OCI-LY3 (cell line): ENCODE results near the gene NUMA1.

ENCODE experiments used
- H2AFZ ChIP-seq: fragments of 200-600, 300-600 bp; shearing (Covaris generic); 2 replicates; pipeline ENCODE4 v1.6.0; 2014; ENCODE audit warnings: antibody characterized with exemption, low read depth, low read length
- H3K27ac ChIP-seq: fragments of 200-600, 300-600 bp; sonication (generic); 2 replicates; pipeline ENCODE4 v1.5.1; 2014; ENCODE audit warnings: mild to moderate bottlenecking, low read length, moderate library complexity, mixed read lengths
- H3K27me3 ChIP-seq: fragments of 200-600, 300-600 bp; sonication (generic); 2 replicates; pipeline ENCODE4 v1.6.1; 2014; ENCODE audit warnings: low read depth, low read length, mixed read lengths
- H3K36me3 ChIP-seq: fragments of 200-600, 300-600 bp; sonication (generic); replicated peaks from 2 replicates; pipeline ENCODE3; 2014; ENCODE audit warnings: low read depth, low read length, mixed read lengths
- H3K4me1 ChIP-seq: fragments of 300-600, 200-600 bp; sonication (generic); 2 replicates; pipeline ENCODE4 v1.6.1; 2014; ENCODE audit warnings: low read length, mixed read lengths
- H3K4me2 ChIP-seq: fragments of 200-600, 300-600 bp; sonication (generic); 2 replicates; pipeline ENCODE4 v1.6.1; 2014; ENCODE audit warnings: low read length, mixed read lengths
- H3K4me3 ChIP-seq: fragments of 300-600, 200-600 bp; sonication (generic); 2 replicates; pipeline ENCODE4 v1.5.1; 2014; ENCODE audit warnings: antibody characterized with exemption, mild to moderate bottlenecking, low read length, moderate library complexity
- H3K79me2 ChIP-seq: fragments of 300-600, 200-600 bp; shearing (Covaris generic); 2 replicates; pipeline ENCODE4 v1.6.1; 2014; ENCODE audit warnings: mild to moderate bottlenecking, low read length, mixed read lengths
- H3K9ac ChIP-seq: fragments of 300-600, 200-600 bp; shearing (Covaris generic); 2 replicates; pipeline ENCODE4 v1.6.0; 2014; ENCODE audit warnings: mild to moderate bottlenecking, low read length, moderate library complexity
- H3K9me3 ChIP-seq: fragments of 200-600, 300-600 bp; shearing (Covaris generic); 2 replicates; pipeline ENCODE4 v1.6.1; 2014; ENCODE audit warnings: low read length, mixed read lengths; ENCODE audit not compliant: insufficient read depth
- H4K20me1 ChIP-seq: fragments of 200-600, 300-600 bp; sonication (generic); 2 replicates; pipeline ENCODE4 v1.6.1; 2016; ENCODE audit warnings: low read length, mixed read lengths; ENCODE audit not compliant: insufficient read depth
- CTCF ChIP-seq: fragments of 200-600, 300-600 bp; sonication (generic); IDR thresholded peaks from 2 replicates; pipeline ENCODE4 v1.5.1; 2014; ENCODE audit warnings: antibody characterized with exemption, low read length, low read depth
- EZH2phosphoT487 ChIP-seq: fragments of 200-600 bp; shearing (Covaris generic); IDR thresholded peaks from 2 replicates; pipeline ENCODE4 v1.6.1; 2018; ENCODE audit warnings: antibody characterized with exemption, mixed run types, low read depth

Gene NUMA1

GRCh38 chr11:72026090-72026489 lies 54.3 kb downstream of the NUMA1 start:
- H3K79me2 ChIP-seq = no peaks in the 10 kb centered on the region
- no peak overlapping the region for H3K9ac ChIP-seq
- no peak overlapping the region for H3K4me2 ChIP-seq
- peaks cover 3% of the 10 kb centered on the region; the same call in 1 of the 2 replicates for H3K4me1 ChIP-seq
- no peaks in the 10 kb centered on the region for H3K9me3 ChIP-seq
- H3K27me3 ChIP-seq = no peaks in the 10 kb centered on the region
- H3K27ac ChIP-seq = no peak overlapping the region
- no peak overlapping the region for H2AFZ ChIP-seq
- H3K4me3 ChIP-seq = no peak overlapping the region
- no peak for TF ChIP-seq CTCF
- no peak for TF ChIP-seq EZH2phosphoT487
- H4K20me1 ChIP-seq = no peaks in the 10 kb centered on the region
- peaks cover 43% of the 10 kb centered on the region for H3K36me3 ChIP-seq

GRCh38 chr11:72024069-72024754 lies 56.1 kb downstream of the NUMA1 start:
- Histone ChIP-seq H3K4me2 (no peak overlapping the region), H4K20me1 (no peaks in the 10 kb centered on the region), H3K9me3 (no peaks in the 10 kb centered on the region), H3K79me2 (no peaks in the 10 kb centered on the region), H3K27me3 (no peaks in the 10 kb centered on the region), H3K4me1 (peaks cover 3% of the 10 kb centered on the region; the same call in 1 of the 2 replicates), H3K27ac (no peak overlapping the region), H2AFZ (no peak overlapping the region), H3K9ac (no peak overlapping the region), H3K4me3 (no peak overlapping the region), H3K36me3 (peaks cover 54% of the 10 kb centered on the region)
- TF ChIP-seq CTCF (no peak), EZH2phosphoT487 (no peak)

- H2AFZ ChIP-seq = no peak overlapping the region
- no peaks in the 10 kb centered on the region for H3K9me3 ChIP-seq
- TF ChIP-seq EZH2phosphoT487 = no peak
- no peak for TF ChIP-seq CTCF
- no peak overlapping the region for H3K9ac ChIP-seq
- no peak overlapping the region for H3K4me3 ChIP-seq
- H4K20me1 ChIP-seq = no peaks in the 10 kb centered on the region
- H3K27me3 ChIP-seq = no peaks in the 10 kb centered on the region
- peaks cover 3% of the 10 kb centered on the region; the same call in 1 of the 2 replicates for H3K4me1 ChIP-seq
- no peak overlapping the region for H3K4me2 ChIP-seq
- H3K27ac ChIP-seq = no peak overlapping the region
- no peaks in the 10 kb centered on the region for H3K79me2 ChIP-seq
- H3K36me3 ChIP-seq = peaks cover 54% of the 10 kb centered on the region
Observed at GRCh38 chr11:72023335-72023734, 57.0 kb downstream of the NUMA1 start.

GRCh38 chr11:72018171-72018570 lies 62.2 kb downstream of the NUMA1 start:
- H2AFZ ChIP-seq = no peak overlapping the region

More at GRCh38 chr11:72018171-72018570, 62.2 kb downstream of the NUMA1 start:
- H4K20me1 ChIP-seq = no peaks in the 10 kb centered on the region
- no peaks in the 10 kb centered on the region for H3K9me3 ChIP-seq
- no peak overlapping the region for H3K27ac ChIP-seq
- no peak overlapping the region for H3K9ac ChIP-seq
- peaks cover 83% of the 10 kb centered on the region for H3K36me3 ChIP-seq
- no peaks in the 10 kb centered on the region for H3K79me2 ChIP-seq
- H3K4me2 ChIP-seq = no peak overlapping the region
- no peak overlapping the region for H3K4me3 ChIP-seq
- H3K4me1 ChIP-seq = peaks cover 3% of the 10 kb centered on the region; the same call in 1 of the 2 replicates
- no peak for TF ChIP-seq EZH2phosphoT487
- no peak for TF ChIP-seq CTCF
- H3K27me3 ChIP-seq = no peaks in the 10 kb centered on the region
